Neuronal stem cell (in vitro differentiated cells): ENCODE measurements around the gene THADA.
A peak's percentile ranks its signal among the peaks of the same experiment; 100 is the strongest.

Experiments
- DNase-seq: peaks from one replicate; pipeline ENCODE4 v3.0.0-alpha.2; 2013; ENCODE audit warnings: low spot score
- H2AFZ ChIP-seq: one replicate; pipeline ENCODE4 v1.6.1; 2013; ENCODE audit warnings: mild to moderate bottlenecking, low read length, inconsistent platforms
- H2AK5ac ChIP-seq: 2 replicates; pipeline ENCODE4 v1.6.1; 2013; ENCODE audit warnings: low read depth, mild to moderate bottlenecking, inconsistent platforms, low read length, moderate library complexity, mixed read lengths
- H2BK120ac ChIP-seq: 2 replicates; pipeline ENCODE4 v1.6.1; 2013; ENCODE audit warnings: low read depth, mild to moderate bottlenecking, inconsistent platforms, low read length, moderate library complexity, mixed read lengths
- H2BK12ac ChIP-seq: one replicate; pipeline ENCODE4 v1.6.1; 2013; ENCODE audit warnings: low read length, inconsistent platforms
- H2BK15ac ChIP-seq: 2 replicates; pipeline ENCODE4 v1.6.1; 2013; ENCODE audit warnings: mild to moderate bottlenecking, low read length, inconsistent platforms, mixed read lengths
- H2BK5ac ChIP-seq: one replicate; pipeline ENCODE4 v1.6.1; 2013; ENCODE audit warnings: inconsistent platforms, mild to moderate bottlenecking, low read length, moderate library complexity
- H3K14ac ChIP-seq: one replicate; pipeline ENCODE4 v1.6.1; 2013; ENCODE audit warnings: low read length, inconsistent platforms
- H3K18ac ChIP-seq: 2 replicates; pipeline ENCODE4 v1.6.1; 2013; ENCODE audit warnings: low read length, inconsistent platforms
- H3K23ac ChIP-seq: 2 replicates; pipeline ENCODE4 v1.6.1; 2013; ENCODE audit warnings: low read depth, mild to moderate bottlenecking, mixed read lengths, low read length, inconsistent platforms; ENCODE audit not compliant: poor library complexity
- H3K27ac ChIP-seq: replicated peaks from 3 replicates; pipeline ENCODE4 v1.5.1; 2013; ENCODE audit warnings: low read length, inconsistent platforms
- H3K27me3 ChIP-seq, 3 experiments: 2 replicates each; pipeline ENCODE4 v1.6.1; 2013; ENCODE audit warnings: low read length in 3 of 3, mild to moderate bottlenecking in 2 of 3, inconsistent platforms in 1 of 3, low read depth in 1 of 3, mixed read lengths in 1 of 3, moderate library complexity in 1 of 3; ENCODE audit not compliant: control insufficient read depth in 3 of 3, insufficient read depth in 3 of 3
- H3K36me3 ChIP-seq, 2 donors: replicated peaks in 1 of 2; 2 replicates each; pipeline ENCODE4 v1.6.1; 2013; ENCODE audit warnings: low read length in 2 of 2; ENCODE audit not compliant: control insufficient read depth in 2 of 2, insufficient read depth in 2 of 2
- H3K4ac ChIP-seq: 2 replicates; pipeline ENCODE4 v1.6.1; 2013; ENCODE audit warnings: inconsistent platforms, mild to moderate bottlenecking, low read length, moderate library complexity
- H3K4me1 ChIP-seq, 2 donors: 1 replicate in 1 of 2; 2 replicates in 1 of 2; pipeline ENCODE4 v1.6.1; 2013; ENCODE audit warnings: low read length in 2 of 2, low read depth in 1 of 2; ENCODE audit not compliant: control insufficient read depth in 2 of 2, insufficient read depth in 1 of 2
- H3K4me2 ChIP-seq: one replicate; pipeline ENCODE4 v1.6.1; 2013; ENCODE audit warnings: mild to moderate bottlenecking, low read length, inconsistent platforms; ENCODE audit not compliant: insufficient read depth, poor library complexity, severe bottlenecking
- H3K4me3 ChIP-seq, 2 donors: 2 replicates each; pipeline ENCODE4 v1.5.1; 2013; ENCODE audit warnings: low read length in 2 of 2, mild to moderate bottlenecking in 2 of 2, inconsistent platforms in 1 of 2, moderate library complexity in 1 of 2
- H3K79me1 ChIP-seq: one replicate; pipeline ENCODE4 v1.6.1; 2013; ENCODE audit warnings: low read depth, mild to moderate bottlenecking, inconsistent platforms, low read length, moderate library complexity
- H3K9ac ChIP-seq: one replicate; pipeline ENCODE4 v1.6.1; 2013; ENCODE audit warnings: mild to moderate bottlenecking, low read depth, low read length, inconsistent platforms; ENCODE audit not compliant: poor library complexity
- H3K9me3 ChIP-seq, 2 donors: replicated peaks in 1 of 2; 2 replicates each; pipeline versions ENCODE3 to v1.6.1; 2013; ENCODE audit warnings: low read length in 2 of 2, mild to moderate bottlenecking in 2 of 2, inconsistent platforms in 1 of 2, low read depth in 1 of 2, mixed read lengths in 1 of 2, moderate library complexity in 1 of 2; ENCODE audit not compliant: control insufficient read depth in 2 of 2, insufficient read depth in 1 of 2
- H4K8ac ChIP-seq: one replicate; pipeline ENCODE4 v1.6.1; 2013; ENCODE audit warnings: low read depth, mild to moderate bottlenecking, inconsistent platforms, low read length, moderate library complexity
- H4K91ac ChIP-seq: one replicate; pipeline ENCODE4 v1.6.1; 2013; ENCODE audit warnings: low read length, low read depth, mild to moderate bottlenecking, inconsistent platforms; ENCODE audit not compliant: poor library complexity
- WGBS, 2 donors: extraction: QIAGEN DNeasy Blood & Tissue Kit; methylation state at CpG; one replicate each; pipeline ENCODE4 v1.1.7; 2013; ENCODE audit warnings: missing lambda C conversion rate in 2 of 2, mixed read lengths in 1 of 2; ENCODE audit not compliant: insufficient read length in 2 of 2, insufficient replicate concordance in 1 of 2; ENCODE audit errors: extremely low coverage in 2 of 2; 5-methylcytosine and 5-hydroxymethylcytosine counted together

The THADA gene

GRCh38 chr2:43358410-43359201, 237.2 kb downstream of the THADA start:
- Histone ChIP-seq H2AK5ac (no peak overlapping the region), H2BK12ac (no peak overlapping the region), H3K79me1 (no peaks in the 10 kb centered on the region), H3K23ac (no peak overlapping the region), H4K91ac (no peak overlapping the region), H3K4me2 (no peak overlapping the region), H2AFZ (no peak overlapping the region), H3K4me3 (no peak overlapping the region), H4K8ac (no peak overlapping the region), H3K36me3 (no peaks in the 10 kb centered on the region), H3K27me3 (no peaks in the 10 kb centered on the region), H2BK120ac (no peak overlapping the region), H2BK15ac (no peak overlapping the region), H3K9ac (no peak overlapping the region), H3K27ac (no peak overlapping the region), H3K14ac (no peak overlapping the region), H3K9me3 (no peaks in the 10 kb centered on the region), H3K4ac (no peak overlapping the region), H3K18ac (no peak overlapping the region), H2BK5ac (no peak overlapping the region), H3K4me1 (no peaks in the 10 kb centered on the region)
- WGBS, 2 donors: no CpG with 5 or more reads among the region's 2 CpGs
- no peak for DNase-seq

- Histone ChIP-seq H3K4me1 (no peaks in the 10 kb centered on the region), H3K27me3 (no peaks in the 10 kb centered on the region), H3K27ac (no peak overlapping the region), H2BK120ac (no peak overlapping the region), H4K91ac (no peak overlapping the region), H3K23ac (no peak overlapping the region), H2AK5ac (no peak overlapping the region), H3K4me2 (no peak overlapping the region), H3K9me3 (no peaks in the 10 kb centered on the region), H4K8ac (no peak overlapping the region), H2BK12ac (no peak overlapping the region), H2BK5ac (no peak overlapping the region), H3K9ac (no peak overlapping the region), H2BK15ac (no peak overlapping the region), H3K4me3 (no peak overlapping the region), H3K36me3 (no peaks in the 10 kb centered on the region), H3K18ac (no peak overlapping the region), H3K4ac (no peak overlapping the region), H2AFZ (no peak overlapping the region), H3K79me1 (no peaks in the 10 kb centered on the region), H3K14ac (no peak overlapping the region)
- DNase-seq: no peak
Observed at GRCh38 chr2:43356774-43357173, 239.1 kb downstream of the THADA start.

GRCh38 chr2:43355399-43355798, 240.4 kb downstream of the THADA start:
- Histone ChIP-seq H3K36me3 (no peaks in the 10 kb centered on the region), H3K27me3 (no peaks in the 10 kb centered on the region), H3K4ac (no peak overlapping the region), H3K18ac (no peak overlapping the region), H3K4me3 (no peak overlapping the region), H4K8ac (no peak overlapping the region), H2AFZ (no peak overlapping the region), H3K9ac (no peak overlapping the region), H2BK120ac (no peak overlapping the region), H2BK15ac (no peak overlapping the region), H3K4me2 (no peak overlapping the region), H3K14ac (no peak overlapping the region), H2BK12ac (no peak overlapping the region), H3K79me1 (no peaks in the 10 kb centered on the region), H2AK5ac (no peak overlapping the region), H3K9me3 (no peaks in the 10 kb centered on the region), H3K4me1 (peaks cover 0 to 2% of the 10 kb centered on the region in 2 donors), H3K27ac (no peak overlapping the region), H2BK5ac (no peak overlapping the region), H4K91ac (no peak overlapping the region), H3K23ac (no peak overlapping the region)
- WGBS, 2 donors: no CpG with 5 or more reads among the region's 3 CpGs
- no peak for DNase-seq

- H2AFZ ChIP-seq: peak overlapping the region; percentile 64
- H4K91ac ChIP-seq: no peak overlapping the region
- no peak overlapping the region for H3K14ac ChIP-seq
- H3K4me2 ChIP-seq: no peak overlapping the region
- H2BK120ac ChIP-seq: no peak overlapping the region
- peaks cover 15 to 45% of the 10 kb centered on the region in 2 donors for H3K4me1 ChIP-seq
- H3K4me3 ChIP-seq: no peak overlapping the region
- H2BK12ac ChIP-seq: no peak overlapping the region
- H2BK5ac ChIP-seq: no peak overlapping the region
- H3K23ac ChIP-seq: no peak overlapping the region
- H4K8ac ChIP-seq: no peak overlapping the region
- H2BK15ac ChIP-seq: no peak overlapping the region
- H3K9me3 ChIP-seq: no peaks in the 10 kb centered on the region
- H3K27me3 ChIP-seq: no peaks in the 10 kb centered on the region
- WGBS, 2 donors: no CpG with 5 or more reads among the region's 3 CpGs
- no peaks in the 10 kb centered on the region for H3K79me1 ChIP-seq
- no peak overlapping the region for H3K4ac ChIP-seq
- H2AK5ac ChIP-seq: no peak overlapping the region
- H3K18ac ChIP-seq: no peak overlapping the region
- DNase-seq: no peak
- H3K9ac ChIP-seq: no peak overlapping the region
- H3K36me3 ChIP-seq: no peaks in the 10 kb centered on the region
- H3K27ac ChIP-seq: no peak overlapping the region
Observed at GRCh38 chr2:43349904-43350303, 245.9 kb downstream of the THADA start.
